ENCODE measurements around the gene STK38L.

Gene STK38L

DNA sequence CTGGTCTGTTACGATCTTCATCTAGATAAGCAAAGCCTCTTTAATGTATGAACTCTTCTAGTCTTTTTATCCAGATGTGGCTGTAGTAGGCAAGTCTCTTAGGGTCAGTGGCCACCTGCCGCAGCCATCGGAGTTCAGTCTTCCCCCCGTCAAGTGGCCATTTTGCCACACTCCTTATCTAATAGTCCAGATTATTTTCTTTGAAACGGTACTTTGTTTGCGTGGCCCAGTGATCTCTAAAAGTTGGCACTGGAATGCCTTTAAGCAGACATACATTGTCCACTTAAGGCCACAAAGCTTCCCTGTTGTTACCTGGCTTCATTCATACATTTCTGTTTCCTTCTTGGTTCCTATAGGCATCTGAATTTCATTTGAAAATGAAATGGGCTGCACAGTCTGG lies 52.6 kb downstream of the STK38L start:
- no peak for DNase-seq
- no peak overlapping the region for H3K4me3 ChIP-seq (ENCODE audit: control insufficient read depth in 1 of 7, extremely low read depth in 1 of 7, insufficient read depth in 4 of 7, low read depth in 2 of 7, low read length in 6 of 7)
- H3K9me3 ChIP-seq (ENCODE audit: control extremely low read depth in 1 of 5, control insufficient read depth in 4 of 5, insufficient read depth in 2 of 5, low read depth in 1 of 5, low read length in 4 of 5), result peaks cover 0 to 4% (median 0%) of the 10 kb centered on the region in 5 experiments
- no peak overlapping the region for H3K27ac ChIP-seq (ENCODE audit: insufficient read depth in 1 of 2, low read depth in 1 of 2, low read length in 2 of 2, poor library complexity in 1 of 2, severe bottlenecking in 2 of 2)
- H3K36me3 ChIP-seq (ENCODE audit: control insufficient read depth in 4 of 4, insufficient read depth in 4 of 4, low read length in 3 of 4), result peaks cover 0 to 26% (median 16%) of the 10 kb centered on the region in 4 experiments
- WGBS (ENCODE audit: insufficient coverage), result 96% methylated on average over 5 of the region's 6 CpGs
- H3K4me1 ChIP-seq (ENCODE audit: control extremely low read depth in 1 of 4, control insufficient read depth in 4 of 4, insufficient read depth in 4 of 4, low read length in 3 of 4), result peaks cover 0 to 3% (median 0%) of the 10 kb centered on the region in 4 experiments
- POLR2A ChIA-PET, result no interaction called here
- no peaks in the 10 kb centered on the region for H3K27me3 ChIP-seq (replicated peaks in 2 of 5; ENCODE audit: control insufficient read depth in 4 of 5, insufficient read depth in 5 of 5, low read length in 4 of 5)
- CTCF ChIA-PET, result interaction anchor here (0.9 to 3.0 kb wide), 4 partner anchors 9 to 278 kb away, joined by 3 to 28 read pairs (median 6); no protein-coding TSS in a partner anchor

DNA sequence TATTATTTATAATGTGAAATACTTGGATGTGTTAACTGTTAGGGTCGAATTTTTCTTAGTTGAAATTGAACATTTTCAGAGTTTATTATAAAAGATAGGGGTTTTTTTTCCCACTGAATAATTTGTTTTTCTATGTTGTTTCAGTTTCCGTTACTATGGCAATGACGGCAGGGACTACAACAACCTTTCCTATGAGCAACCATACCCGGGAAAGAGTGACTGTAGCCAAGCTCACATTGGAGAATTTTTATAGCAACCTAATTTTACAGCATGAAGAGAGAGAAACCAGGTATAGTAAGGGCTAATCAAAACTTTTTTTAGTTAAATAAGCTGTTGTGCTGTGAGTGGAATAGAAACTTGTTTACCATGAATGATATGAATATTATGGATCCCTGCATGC lies 53.5 kb downstream of the STK38L start:
- Histone ChIP-seq H3K36me3 (ENCODE audit: control insufficient read depth in 4 of 4, insufficient read depth in 4 of 4, low read length in 3 of 4) (peaks cover 0 to 26% (median 18%) of the 10 kb centered on the region in 4 experiments), H3K4me3 (ENCODE audit: control insufficient read depth in 1 of 7, extremely low read depth in 1 of 7, insufficient read depth in 4 of 7, low read depth in 2 of 7, low read length in 6 of 7) (no peak overlapping the region), H3K27me3 (replicated peaks in 2 of 5; ENCODE audit: control insufficient read depth in 4 of 5, insufficient read depth in 5 of 5, low read length in 4 of 5) (no peaks in the 10 kb centered on the region), H3K27ac (ENCODE audit: insufficient read depth in 1 of 2, low read depth in 1 of 2, low read length in 2 of 2, poor library complexity in 1 of 2, severe bottlenecking in 2 of 2) (peak overlapping the region in 1 of 2 experiments; percentile 28), H3K4me1 (ENCODE audit: control extremely low read depth in 1 of 4, control insufficient read depth in 4 of 4, insufficient read depth in 4 of 4, low read length in 3 of 4) (no peaks in the 10 kb centered on the region), H3K9me3 (ENCODE audit: control extremely low read depth in 1 of 5, control insufficient read depth in 4 of 5, insufficient read depth in 2 of 5, low read depth in 1 of 5, low read length in 4 of 5) (peaks cover 0 to 4% (median 0%) of the 10 kb centered on the region in 5 experiments)
- peak in 2 of 3 donors; percentile 28 to 31 for DNase-seq
- ChIA-PET POLR2A (no interaction called here), CTCF (interaction anchor here (0.9 to 3.0 kb wide), 6 partner anchors 9 to 279 kb away, joined by 3 to 28 read pairs (median 4); no protein-coding TSS in a partner anchor)
- 100% methylated on average over 1 of the region's 4 CpGs for WGBS (ENCODE audit: insufficient coverage)

DNA sequence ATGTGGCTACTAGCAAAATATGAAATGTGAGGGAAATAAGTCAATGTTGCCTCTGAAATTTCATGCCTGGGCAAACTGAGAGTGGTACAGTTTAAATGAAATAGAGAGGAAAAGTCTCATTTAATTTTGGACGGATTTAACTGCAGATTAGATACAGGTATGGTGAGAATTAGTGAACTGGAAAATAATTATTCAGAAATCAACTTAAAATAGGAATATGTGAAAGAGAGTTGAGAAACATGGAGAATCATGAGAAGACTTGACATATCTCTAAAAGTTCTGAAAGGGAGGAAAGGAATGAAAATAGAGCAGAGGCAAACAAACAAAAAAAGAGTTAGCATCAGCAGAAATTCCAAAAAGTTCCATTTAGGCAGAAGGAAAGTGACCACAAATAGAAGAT lies 55.0 kb downstream of the STK38L start:
- ChIA-PET POLR2A (interaction anchor here (0.7 kb wide), 1 partner anchor 88 kb away, joined by 3 read pairs; no protein-coding TSS in a partner anchor), CTCF (no interaction called here)
- no peak for DNase-seq
- WGBS (ENCODE audit: insufficient coverage), result no CpG with 5 or more reads among the region's 1 CpG
- no peak overlapping the region for H3K4me3 ChIP-seq (ENCODE audit: control insufficient read depth in 1 of 7, extremely low read depth in 1 of 7, insufficient read depth in 4 of 7, low read depth in 2 of 7, low read length in 6 of 7)
- H3K36me3 ChIP-seq (ENCODE audit: control insufficient read depth in 4 of 4, insufficient read depth in 4 of 4, low read length in 3 of 4), result peaks cover 0 to 27% (median 17%) of the 10 kb centered on the region in 4 experiments
- H3K4me1 ChIP-seq (ENCODE audit: control extremely low read depth in 1 of 4, control insufficient read depth in 4 of 4, insufficient read depth in 4 of 4, low read length in 3 of 4), result no peaks in the 10 kb centered on the region
- peaks cover 0 to 4% (median 0%) of the 10 kb centered on the region in 5 experiments for H3K9me3 ChIP-seq (ENCODE audit: control extremely low read depth in 1 of 5, control insufficient read depth in 4 of 5, insufficient read depth in 2 of 5, low read depth in 1 of 5, low read length in 4 of 5)
- no peak overlapping the region for H3K27ac ChIP-seq (ENCODE audit: insufficient read depth in 1 of 2, low read depth in 1 of 2, low read length in 2 of 2, poor library complexity in 1 of 2, severe bottlenecking in 2 of 2)
- no peaks in the 10 kb centered on the region for H3K27me3 ChIP-seq (replicated peaks in 2 of 5; ENCODE audit: control insufficient read depth in 4 of 5, insufficient read depth in 5 of 5, low read length in 4 of 5)

DNA sequence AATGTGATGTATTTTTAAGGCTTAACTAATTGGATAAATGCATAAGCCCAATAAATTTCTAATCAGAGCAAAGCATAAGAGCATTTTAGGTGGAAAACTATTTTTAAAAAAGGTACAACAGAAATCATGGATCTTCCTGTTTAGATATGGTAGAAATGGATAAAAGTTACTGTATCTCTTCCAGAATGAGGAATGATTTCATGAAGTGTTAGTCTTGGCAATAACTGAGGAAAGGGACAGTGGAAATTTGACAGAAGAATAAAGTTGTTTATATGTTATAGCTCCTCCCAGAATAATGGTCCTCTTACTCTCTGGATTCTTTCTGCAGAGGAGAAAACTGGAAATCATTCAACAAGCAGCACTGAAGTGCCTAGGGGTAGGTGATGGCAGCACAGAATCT lies 56.1 kb downstream of the STK38L start:
- no peak overlapping the region for H3K27ac ChIP-seq (ENCODE audit: insufficient read depth in 1 of 2, low read depth in 1 of 2, low read length in 2 of 2, poor library complexity in 1 of 2, severe bottlenecking in 2 of 2)
- DNase-seq, result no peak
- peaks cover 0 to 4% (median 0%) of the 10 kb centered on the region in 5 experiments for H3K9me3 ChIP-seq (ENCODE audit: control extremely low read depth in 1 of 5, control insufficient read depth in 4 of 5, insufficient read depth in 2 of 5, low read depth in 1 of 5, low read length in 4 of 5)
- ChIA-PET CTCF (no interaction called here), POLR2A (no interaction called here)
- no peak overlapping the region for H3K4me3 ChIP-seq (ENCODE audit: control insufficient read depth in 1 of 7, extremely low read depth in 1 of 7, insufficient read depth in 4 of 7, low read depth in 2 of 7, low read length in 6 of 7)
- H3K27me3 ChIP-seq (replicated peaks in 2 of 5; ENCODE audit: control insufficient read depth in 4 of 5, insufficient read depth in 5 of 5, low read length in 4 of 5), result no peaks in the 10 kb centered on the region
- H3K4me1 ChIP-seq (ENCODE audit: control extremely low read depth in 1 of 4, control insufficient read depth in 4 of 4, insufficient read depth in 4 of 4, low read length in 3 of 4), result peaks cover 0 to 4% (median 4%) of the 10 kb centered on the region in 4 experiments
- H3K36me3 ChIP-seq (ENCODE audit: control insufficient read depth in 4 of 4, insufficient read depth in 4 of 4, low read length in 3 of 4), result peaks cover 0 to 27% (median 17%) of the 10 kb centered on the region in 4 experiments

DNA sequence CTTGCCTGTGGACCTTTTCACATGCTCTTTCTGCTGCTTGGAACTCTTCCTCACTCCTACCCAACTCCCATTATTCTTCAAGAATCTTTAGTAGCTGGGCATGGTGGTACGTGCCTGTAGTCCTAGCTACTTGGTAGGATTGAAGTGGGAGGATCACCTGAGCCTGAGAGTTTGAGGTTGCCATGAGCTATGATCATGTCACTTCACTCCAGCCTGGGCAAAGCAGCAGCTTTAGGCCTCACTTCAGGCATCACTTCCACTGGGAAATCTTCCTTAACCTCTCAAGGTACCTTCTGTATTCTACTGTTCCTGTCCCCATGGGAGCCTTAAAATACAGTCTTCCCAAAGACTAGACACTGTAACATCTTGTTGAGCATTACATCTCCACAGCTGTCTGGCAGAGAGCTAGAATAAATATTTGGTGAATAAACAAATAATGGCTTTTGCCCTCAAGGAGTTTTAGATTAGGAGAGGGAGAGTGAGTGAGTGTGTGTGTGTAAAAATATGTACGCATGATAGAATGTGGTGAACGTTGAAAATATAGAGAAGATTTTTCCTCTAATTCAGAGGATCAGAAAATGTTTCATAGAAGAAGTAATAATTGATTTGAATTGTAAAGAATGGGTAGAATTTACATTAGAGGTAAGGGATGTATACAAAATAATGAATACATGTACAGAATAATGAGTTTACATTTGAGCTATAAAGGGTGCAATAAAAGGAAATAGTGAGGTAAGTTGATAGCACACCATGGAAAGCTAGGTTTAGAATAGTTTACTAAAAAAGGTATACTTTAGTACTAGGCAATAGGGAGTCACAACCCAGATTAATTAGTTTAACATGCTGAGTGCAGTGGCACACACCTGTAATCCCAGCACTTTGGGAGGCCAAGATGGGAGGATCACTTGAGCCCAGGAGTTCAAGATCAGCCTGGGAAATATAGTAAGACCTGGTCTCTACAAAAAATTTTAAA lies 59.3 kb downstream of the STK38L start:
- CTCF ChIA-PET, result interaction anchor here (0.6 to 4.9 kb wide), 10 partner anchors 9 to 419 kb away, joined by 3 to 61 read pairs (median 3); partner anchors contain the start of gene TM7SF3
- H3K4me3 ChIP-seq (ENCODE audit: control insufficient read depth in 1 of 7, extremely low read depth in 1 of 7, insufficient read depth in 4 of 7, low read depth in 2 of 7, low read length in 6 of 7), result no peak overlapping the region
- H3K4me1 ChIP-seq (ENCODE audit: control extremely low read depth in 1 of 4, control insufficient read depth in 4 of 4, insufficient read depth in 4 of 4, low read length in 3 of 4), result peaks cover 4 to 8% (median 4%) of the 10 kb centered on the region in 4 experiments
- DNase-seq, result no peak
- H3K27ac ChIP-seq (ENCODE audit: insufficient read depth in 1 of 2, low read depth in 1 of 2, low read length in 2 of 2, poor library complexity in 1 of 2, severe bottlenecking in 2 of 2), result no peak overlapping the region
- H3K36me3 ChIP-seq (ENCODE audit: control insufficient read depth in 4 of 4, insufficient read depth in 4 of 4, low read length in 3 of 4), result peaks cover 0 to 21% (median 11%) of the 10 kb centered on the region in 4 experiments
- H3K9me3 ChIP-seq (ENCODE audit: control extremely low read depth in 1 of 5, control insufficient read depth in 4 of 5, insufficient read depth in 2 of 5, low read depth in 1 of 5, low read length in 4 of 5), result peaks cover 0 to 4% (median 0%) of the 10 kb centered on the region in 5 experiments
- no peaks in the 10 kb centered on the region for H3K27me3 ChIP-seq (replicated peaks in 2 of 5; ENCODE audit: control insufficient read depth in 4 of 5, insufficient read depth in 5 of 5, low read length in 4 of 5)
- POLR2A ChIA-PET, result interaction anchor here (0.7 kb wide), 1 partner anchor 317 kb away, joined by 3 read pairs; no protein-coding TSS in a partner anchor
- 100% methylated on average over 3 of the region's 3 CpGs for WGBS (ENCODE audit: insufficient coverage)

DNA sequence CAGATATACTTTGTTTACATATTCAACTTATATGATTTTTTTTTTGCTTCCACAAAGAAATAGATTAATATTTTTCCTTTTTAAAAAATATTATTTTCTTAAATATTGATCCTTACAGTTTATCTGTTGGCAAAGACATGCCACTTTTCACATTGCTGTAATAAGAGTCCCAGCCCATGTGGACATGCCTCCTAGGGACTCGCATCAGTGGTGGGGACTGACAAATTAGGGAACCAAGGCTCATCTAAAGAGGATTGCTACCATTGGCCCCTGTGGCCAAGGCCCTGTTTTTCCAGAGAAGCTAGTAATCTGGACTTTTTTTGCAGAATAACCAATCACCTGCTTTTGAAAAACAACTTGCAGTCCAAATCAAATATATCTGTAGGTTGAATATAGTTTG lies 60.8 kb downstream of the STK38L start:
- H3K9me3 ChIP-seq (ENCODE audit: control extremely low read depth in 1 of 5, control insufficient read depth in 4 of 5, insufficient read depth in 2 of 5, low read depth in 1 of 5, low read length in 4 of 5), result no peaks in the 10 kb centered on the region
- H3K27me3 ChIP-seq (replicated peaks in 2 of 5; ENCODE audit: control insufficient read depth in 4 of 5, insufficient read depth in 5 of 5, low read length in 4 of 5), result no peaks in the 10 kb centered on the region
- H3K36me3 ChIP-seq (ENCODE audit: control insufficient read depth in 4 of 4, insufficient read depth in 4 of 4, low read length in 3 of 4), result peaks cover 0 to 21% (median 14%) of the 10 kb centered on the region in 4 experiments
- ChIA-PET CTCF (interaction anchor here (0.8 to 4.9 kb wide), 16 partner anchors 8 to 1186 kb away, joined by 3 to 61 read pairs (median 3); partner anchors contain the start of genes BMAL2, ITPR2, MED21 and TM7SF3), POLR2A (interaction anchor here (0.7 kb wide), 1 partner anchor 77 kb away, joined by 7 read pairs; no protein-coding TSS in a partner anchor)
- peak in 2 of 3 donors; percentile 6 to 24 for DNase-seq
- H3K4me1 ChIP-seq (ENCODE audit: control extremely low read depth in 1 of 4, control insufficient read depth in 4 of 4, insufficient read depth in 4 of 4, low read length in 3 of 4), result peaks cover 4 to 8% (median 4%) of the 10 kb centered on the region in 4 experiments
- no peak overlapping the region for H3K4me3 ChIP-seq (ENCODE audit: control insufficient read depth in 1 of 7, extremely low read depth in 1 of 7, insufficient read depth in 4 of 7, low read depth in 2 of 7, low read length in 6 of 7)
- H3K27ac ChIP-seq (ENCODE audit: insufficient read depth in 1 of 2, low read depth in 1 of 2, low read length in 2 of 2, poor library complexity in 1 of 2, severe bottlenecking in 2 of 2), result no peak overlapping the region
- WGBS (ENCODE audit: insufficient coverage), result 77% methylated on average over 1 of the region's 1 CpG
